Measurements from ENCODE around the gene GLIPR1L1. TPM values are rescaled to one million over a fixed set of nuclear protein-coding genes. Genes with fewer than 3 reads are reported as not detected.

The GLIPR1L1 gene
- 1.8 TPM for polyA plus RNA-seq (2013, experiment 1 of 2)
- 1.1 TPM for polyA plus RNA-seq (2013, experiment 2 of 2)

GRCh38 chr12:75334384-75335030, at the start of gene GLIPR1L1:
GLIPR1L1 (plus strand) TSS chr12:75334670; CDS start chr12:75334729, 59 bp downstream.
- no peaks in the 10 kb centered on the region for H3K4me1 ChIP-seq (ENCODE audit: control insufficient read depth, insufficient read depth, low read length, poor library complexity, severe bottlenecking)
- H3K4me3 ChIP-seq (ENCODE audit: extremely low read depth, insufficient read depth, low read length, poor library complexity, severe bottlenecking) = peak within 1 kb of the TSS; percentile 25
- no peaks in the 10 kb centered on the region for H3K9me3 ChIP-seq (ENCODE audit: control insufficient read depth, low read length)
- no peaks in the 10 kb centered on the region for H3K36me3 ChIP-seq (ENCODE audit: control insufficient read depth, insufficient read depth, low read length)
- H3K27ac ChIP-seq (ENCODE audit: low read depth, low read length, severe bottlenecking) = peak within 1 kb of the TSS; percentile 58
- 11 to 14% methylated on average over 4 to 5 of the region's 23 CpGs for WGBS, 2 experiments (ENCODE audit: insufficient coverage in 2 of 2)

GRCh38 chr12:75288860-75289259, 45.6 kb upstream of the GLIPR1L1 start:
- Histone ChIP-seq H3K27ac (ENCODE audit: low read depth, low read length, severe bottlenecking) (no peak overlapping the region), H3K4me3 (ENCODE audit: extremely low read depth, insufficient read depth, low read length, poor library complexity, severe bottlenecking) (no peak overlapping the region), H3K9me3 (ENCODE audit: control insufficient read depth, low read length) (no peaks in the 10 kb centered on the region), H3K4me1 (ENCODE audit: control insufficient read depth, insufficient read depth, low read length, poor library complexity, severe bottlenecking) (no peaks in the 10 kb centered on the region), H3K36me3 (ENCODE audit: control insufficient read depth, insufficient read depth, low read length) (no peaks in the 10 kb centered on the region)
- WGBS, 2 experiments (ENCODE audit: insufficient coverage in 2 of 2) = 100% methylated on average over 1 of the region's 1 CpG

DNA sequence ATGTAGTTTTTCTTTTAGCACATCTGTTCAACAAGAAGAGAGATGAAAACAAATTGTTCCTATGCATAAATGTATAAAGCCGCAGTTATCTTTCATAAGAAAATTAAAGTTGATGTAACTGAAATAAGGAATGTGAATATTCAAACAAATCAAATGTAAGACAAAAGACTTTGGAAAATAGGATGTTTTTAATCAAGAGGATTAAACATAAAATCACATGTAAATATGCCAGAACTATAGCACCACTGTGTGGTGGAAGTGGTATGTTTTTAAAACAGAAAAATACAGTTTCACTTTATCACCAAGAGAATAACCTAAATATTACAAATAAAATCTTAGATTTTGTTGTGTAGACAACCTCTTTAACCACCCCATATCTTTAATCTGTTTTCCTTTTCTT, 44.7 kb upstream of the GLIPR1L1 start:
- H3K9me3 ChIP-seq (ENCODE audit: control insufficient read depth, low read length) = no peaks in the 10 kb centered on the region
- no peak overlapping the region for H3K4me3 ChIP-seq (ENCODE audit: extremely low read depth, insufficient read depth, low read length, poor library complexity, severe bottlenecking)
- no peak overlapping the region for H3K27ac ChIP-seq (ENCODE audit: low read depth, low read length, severe bottlenecking)
- WGBS, 2 experiments (ENCODE audit: insufficient coverage in 2 of 2) = no CpG with 5 or more reads among the region's 1 CpG
- H3K4me1 ChIP-seq (ENCODE audit: control insufficient read depth, insufficient read depth, low read length, poor library complexity, severe bottlenecking) = no peaks in the 10 kb centered on the region
- H3K36me3 ChIP-seq (ENCODE audit: control insufficient read depth, insufficient read depth, low read length) = no peaks in the 10 kb centered on the region

DNA sequence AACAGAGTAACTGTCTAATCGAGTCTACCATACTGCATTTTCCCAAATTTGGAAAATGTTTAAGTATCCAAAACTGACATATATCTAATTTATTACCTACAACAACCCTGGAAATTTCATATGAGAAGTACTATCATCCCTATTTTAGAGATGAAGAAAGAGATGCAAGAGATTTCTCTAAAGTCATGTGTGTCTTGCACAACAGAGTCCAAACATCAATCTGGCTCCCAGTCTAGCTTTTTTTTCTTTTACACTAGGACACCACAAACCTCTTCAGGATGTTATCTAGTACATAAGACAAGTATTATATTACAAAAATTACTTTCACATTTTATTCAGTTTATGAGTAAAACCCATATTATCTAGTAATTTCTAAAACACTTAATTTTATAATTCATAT, 43.5 kb upstream of the GLIPR1L1 start:
- H3K27ac ChIP-seq (ENCODE audit: low read depth, low read length, severe bottlenecking) = no peak overlapping the region
- H3K36me3 ChIP-seq (ENCODE audit: control insufficient read depth, insufficient read depth, low read length) = no peaks in the 10 kb centered on the region
- 80% methylated on average over 1 of the region's 1 CpG; no CpG with 5 or more reads in 1 of the 2 experiments for WGBS, 2 experiments (ENCODE audit: insufficient coverage in 2 of 2)
- no peaks in the 10 kb centered on the region for H3K4me1 ChIP-seq (ENCODE audit: control insufficient read depth, insufficient read depth, low read length, poor library complexity, severe bottlenecking)
- H3K9me3 ChIP-seq (ENCODE audit: control insufficient read depth, low read length) = no peaks in the 10 kb centered on the region
- H3K4me3 ChIP-seq (ENCODE audit: extremely low read depth, insufficient read depth, low read length, poor library complexity, severe bottlenecking) = no peak overlapping the region

DNA sequence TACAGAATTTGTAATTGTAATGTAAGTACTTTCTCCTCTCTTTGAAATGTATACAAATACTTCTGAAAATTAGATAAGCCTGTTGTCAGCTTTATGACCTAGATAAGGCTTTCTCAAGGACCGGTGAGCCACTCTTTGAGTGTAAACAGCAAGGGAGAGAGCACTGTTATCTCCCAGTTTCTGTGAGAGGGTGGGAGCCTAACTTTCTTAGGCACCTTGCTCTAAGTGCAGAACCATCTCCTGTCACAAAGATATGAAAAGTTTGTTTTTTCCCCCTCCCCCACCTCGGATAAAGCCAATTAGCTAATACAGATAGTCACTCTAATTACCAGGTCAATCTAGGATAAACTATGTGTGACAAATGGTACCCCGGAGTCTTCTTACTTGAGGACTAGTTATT, 40.1 kb upstream of the GLIPR1L1 start:
- Histone ChIP-seq H3K9me3 (ENCODE audit: control insufficient read depth, low read length) (no peaks in the 10 kb centered on the region), H3K36me3 (ENCODE audit: control insufficient read depth, insufficient read depth, low read length) (no peaks in the 10 kb centered on the region), H3K4me1 (ENCODE audit: control insufficient read depth, insufficient read depth, low read length, poor library complexity, severe bottlenecking) (no peaks in the 10 kb centered on the region), H3K4me3 (ENCODE audit: extremely low read depth, insufficient read depth, low read length, poor library complexity, severe bottlenecking) (no peak overlapping the region), H3K27ac (ENCODE audit: low read depth, low read length, severe bottlenecking) (no peak overlapping the region)
- 0 to 20% methylated on average over 1 of the region's 3 CpGs for WGBS, 2 experiments (ENCODE audit: insufficient coverage in 2 of 2)

- Histone ChIP-seq H3K36me3 (ENCODE audit: control insufficient read depth, insufficient read depth, low read length) (no peaks in the 10 kb centered on the region), H3K4me1 (ENCODE audit: control insufficient read depth, insufficient read depth, low read length, poor library complexity, severe bottlenecking) (no peaks in the 10 kb centered on the region), H3K4me3 (ENCODE audit: extremely low read depth, insufficient read depth, low read length, poor library complexity, severe bottlenecking) (no peak overlapping the region), H3K27ac (ENCODE audit: low read depth, low read length, severe bottlenecking) (no peak overlapping the region), H3K9me3 (ENCODE audit: control insufficient read depth, low read length) (no peaks in the 10 kb centered on the region)
- no CpG with 5 or more reads among the region's 3 CpGs for WGBS, 2 experiments (ENCODE audit: insufficient coverage in 2 of 2)
Observed at GRCh38 chr12:75294797-75295196, 39.7 kb upstream of the GLIPR1L1 start.

GRCh38 chr12:75302225-75302624, 32.2 kb upstream of the GLIPR1L1 start:
- no peak overlapping the region for H3K4me3 ChIP-seq (ENCODE audit: extremely low read depth, insufficient read depth, low read length, poor library complexity, severe bottlenecking)
- H3K4me1 ChIP-seq (ENCODE audit: control insufficient read depth, insufficient read depth, low read length, poor library complexity, severe bottlenecking) = no peaks in the 10 kb centered on the region
- H3K27ac ChIP-seq (ENCODE audit: low read depth, low read length, severe bottlenecking) = no peak overlapping the region
- H3K9me3 ChIP-seq (ENCODE audit: control insufficient read depth, low read length) = peaks cover 6% of the 10 kb centered on the region
- H3K36me3 ChIP-seq (ENCODE audit: control insufficient read depth, insufficient read depth, low read length) = no peaks in the 10 kb centered on the region
- WGBS, 2 experiments (ENCODE audit: insufficient coverage in 2 of 2) = no CpG with 5 or more reads among the region's 2 CpGs

GRCh38 chr12:75302781-75303180, 31.7 kb upstream of the GLIPR1L1 start:
- H3K36me3 ChIP-seq (ENCODE audit: control insufficient read depth, insufficient read depth, low read length) = no peaks in the 10 kb centered on the region
- no peak overlapping the region for H3K27ac ChIP-seq (ENCODE audit: low read depth, low read length, severe bottlenecking)
- peaks cover 6% of the 10 kb centered on the region for H3K9me3 ChIP-seq (ENCODE audit: control insufficient read depth, low read length)
- H3K4me3 ChIP-seq (ENCODE audit: extremely low read depth, insufficient read depth, low read length, poor library complexity, severe bottlenecking) = no peak overlapping the region
- H3K4me1 ChIP-seq (ENCODE audit: control insufficient read depth, insufficient read depth, low read length, poor library complexity, severe bottlenecking) = no peaks in the 10 kb centered on the region

DNA sequence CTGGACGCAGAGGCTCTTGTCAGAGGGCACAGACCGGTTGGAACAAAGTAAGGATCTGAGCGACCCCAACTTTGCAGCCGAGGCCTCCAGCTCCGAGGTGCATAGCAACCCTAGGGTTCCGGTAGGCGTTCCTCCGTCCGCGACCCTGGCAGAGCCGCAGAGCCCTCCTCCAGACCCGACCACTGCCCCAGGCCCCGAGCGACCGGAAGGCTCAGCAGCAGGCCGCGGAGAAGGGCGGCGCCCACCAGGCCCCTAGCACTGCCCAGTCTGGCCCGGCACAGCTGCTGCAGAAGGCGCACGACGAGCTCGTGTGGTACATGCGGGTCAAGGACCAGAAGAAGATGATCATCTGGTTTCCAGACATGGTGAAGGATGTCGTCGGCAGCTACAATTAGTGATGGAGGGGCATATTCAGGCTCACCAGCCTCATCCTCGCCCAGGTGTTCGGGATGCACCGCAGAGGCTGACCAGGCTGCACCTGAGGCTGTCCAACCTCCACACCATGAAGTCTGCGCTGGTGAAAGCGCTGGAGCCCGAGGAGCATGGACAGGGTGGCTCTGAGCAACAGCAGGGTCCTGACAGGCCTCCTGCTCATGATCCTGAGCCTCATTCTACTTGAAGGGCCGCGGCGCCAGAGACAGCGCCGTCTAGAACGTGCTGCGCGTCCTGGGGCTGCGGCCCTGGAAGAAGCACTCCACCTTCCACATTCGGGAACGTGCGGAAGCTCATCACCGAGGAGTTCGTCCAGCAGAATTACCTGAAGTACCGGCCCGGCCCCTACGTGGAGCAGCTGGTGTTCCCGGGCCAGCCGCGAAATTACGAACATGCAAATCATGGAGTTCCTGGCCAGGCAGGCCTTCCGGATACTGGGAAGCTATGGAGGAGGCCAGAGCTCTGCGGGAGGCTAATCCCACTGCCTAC, 28.8 kb upstream of the GLIPR1L1 start:
- Histone ChIP-seq H3K9me3 (ENCODE audit: control insufficient read depth, low read length) (peaks cover 6% of the 10 kb centered on the region), H3K27ac (ENCODE audit: low read depth, low read length, severe bottlenecking) (no peak overlapping the region), H3K4me3 (ENCODE audit: extremely low read depth, insufficient read depth, low read length, poor library complexity, severe bottlenecking) (no peak overlapping the region), H3K4me1 (ENCODE audit: control insufficient read depth, insufficient read depth, low read length, poor library complexity, severe bottlenecking) (no peaks in the 10 kb centered on the region), H3K36me3 (ENCODE audit: control insufficient read depth, insufficient read depth, low read length) (no peaks in the 10 kb centered on the region)
- WGBS, 2 experiments (ENCODE audit: insufficient coverage in 2 of 2) = 91 to 94% methylated on average over 46 to 56 of the region's 56 CpGs

DNA sequence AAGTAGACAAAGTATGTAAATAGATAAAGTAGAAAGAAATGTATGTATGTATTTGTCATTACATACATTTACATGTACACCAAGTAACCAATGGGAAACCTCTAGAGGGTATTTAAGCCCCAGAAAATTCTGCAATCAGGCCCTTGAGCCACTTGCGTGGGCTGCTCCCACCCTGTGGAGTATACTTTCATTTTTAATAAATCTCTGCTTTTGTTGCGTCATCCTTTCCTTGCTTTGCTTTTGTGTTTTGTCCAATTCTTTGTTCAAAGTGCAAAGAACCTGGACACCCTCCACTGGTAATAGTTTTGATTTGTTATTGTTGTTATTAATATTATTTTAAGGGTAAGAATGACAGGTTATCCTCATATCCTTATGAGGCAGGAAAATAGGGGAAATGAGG, 26.2 kb upstream of the GLIPR1L1 start:
- Histone ChIP-seq H3K4me3 (ENCODE audit: extremely low read depth, insufficient read depth, low read length, poor library complexity, severe bottlenecking) (no peak overlapping the region), H3K9me3 (ENCODE audit: control insufficient read depth, low read length) (peaks cover 6% of the 10 kb centered on the region), H3K36me3 (ENCODE audit: control insufficient read depth, insufficient read depth, low read length) (no peaks in the 10 kb centered on the region), H3K27ac (ENCODE audit: low read depth, low read length, severe bottlenecking) (no peak overlapping the region), H3K4me1 (ENCODE audit: control insufficient read depth, insufficient read depth, low read length, poor library complexity, severe bottlenecking) (no peaks in the 10 kb centered on the region)
- WGBS, 2 experiments (ENCODE audit: insufficient coverage in 2 of 2) = 100% methylated on average over 2 of the region's 2 CpGs; no CpG with 5 or more reads in 1 of the 2 experiments

GRCh38 chr12:75311369-75311768, 23.1 kb upstream of the GLIPR1L1 start:
- Histone ChIP-seq H3K4me1 (ENCODE audit: control insufficient read depth, insufficient read depth, low read length, poor library complexity, severe bottlenecking) (peaks cover 14% of the 10 kb centered on the region), H3K9me3 (ENCODE audit: control insufficient read depth, low read length) (no peaks in the 10 kb centered on the region), H3K27ac (ENCODE audit: low read depth, low read length, severe bottlenecking) (no peak overlapping the region), H3K36me3 (ENCODE audit: control insufficient read depth, insufficient read depth, low read length) (no peaks in the 10 kb centered on the region), H3K4me3 (ENCODE audit: extremely low read depth, insufficient read depth, low read length, poor library complexity, severe bottlenecking) (no peak overlapping the region)
- no CpG with 5 or more reads among the region's 3 CpGs for WGBS, 2 experiments (ENCODE audit: insufficient coverage in 2 of 2)

Measured in mesodermal cell (in vitro differentiated cells).